ENCODE data around the gene SOX5.
"Not testable (repeated sequence)": the region's sequence is repeated elsewhere in the genome, so short reads cannot be mapped to it uniquely, and the experiment has no call there.

Gene SOX5

DNA sequence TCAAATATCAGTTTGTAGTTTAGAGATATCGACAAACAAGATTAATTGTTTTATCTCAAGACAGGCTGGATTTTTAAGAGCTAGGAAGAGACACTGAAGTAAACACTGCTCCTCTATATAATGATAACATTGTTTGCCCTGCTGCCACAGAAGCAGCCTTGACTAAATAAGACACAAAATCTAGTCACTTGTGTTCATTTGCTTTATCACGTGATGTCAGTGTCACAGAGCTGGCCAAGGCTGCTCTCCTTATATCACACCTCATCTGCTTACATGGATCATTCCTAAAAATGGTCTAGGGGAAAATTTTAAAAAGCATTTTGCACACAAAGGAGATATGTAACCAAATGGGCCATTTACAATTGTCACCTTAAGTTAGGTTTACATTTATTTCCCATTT, 64.1 kb downstream of the SOX5 start:
- TF ChIP-seq, protein P1, sequence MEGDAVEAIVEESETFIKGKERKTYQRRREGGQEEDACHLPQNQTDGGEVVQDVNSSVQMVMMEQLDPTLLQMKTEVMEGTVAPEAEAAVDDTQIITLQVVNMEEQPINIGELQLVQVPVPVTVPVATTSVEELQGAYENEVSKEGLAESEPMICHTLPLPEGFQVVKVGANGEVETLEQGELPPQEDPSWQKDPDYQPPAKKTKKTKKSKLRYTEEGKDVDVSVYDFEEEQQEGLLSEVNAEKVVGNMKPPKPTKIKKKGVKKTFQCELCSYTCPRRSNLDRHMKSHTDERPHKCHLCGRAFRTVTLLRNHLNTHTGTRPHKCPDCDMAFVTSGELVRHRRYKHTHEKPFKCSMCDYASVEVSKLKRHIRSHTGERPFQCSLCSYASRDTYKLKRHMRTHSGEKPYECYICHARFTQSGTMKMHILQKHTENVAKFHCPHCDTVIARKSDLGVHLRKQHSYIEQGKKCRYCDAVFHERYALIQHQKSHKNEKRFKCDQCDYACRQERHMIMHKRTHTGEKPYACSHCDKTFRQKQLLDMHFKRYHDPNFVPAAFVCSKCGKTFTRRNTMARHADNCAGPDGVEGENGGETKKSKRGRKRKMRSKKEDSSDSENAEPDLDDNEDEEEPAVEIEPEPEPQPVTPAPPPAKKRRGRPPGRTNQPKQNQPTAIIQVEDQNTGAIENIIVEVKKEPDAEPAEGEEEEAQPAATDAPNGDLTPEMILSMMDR (IDR thresholded peaks at IDR 0.05; ENCODE audit: low read depth, low read length), result no peak
- no peak for DNase-seq (ENCODE audit: low read depth in 2 of 2)

DNA sequence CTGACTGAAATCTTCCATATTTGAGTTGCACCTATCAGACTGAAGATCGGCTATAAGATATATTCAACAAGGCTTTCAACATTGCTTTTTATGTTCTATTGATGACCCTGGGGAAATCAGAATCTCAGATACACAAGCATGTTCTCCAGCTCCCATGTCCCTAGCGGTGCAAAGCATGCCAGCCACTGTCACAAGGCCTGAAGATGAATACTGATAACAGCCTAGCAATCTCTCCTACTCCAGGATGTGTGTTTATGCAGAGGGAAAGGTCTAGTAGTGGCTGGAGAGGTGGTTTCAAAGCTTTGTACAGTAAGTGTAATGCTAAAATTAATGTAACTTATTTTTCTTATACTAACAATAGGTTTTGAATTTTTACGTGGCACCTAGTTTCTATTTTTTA, 64.6 kb downstream of the SOX5 start:
- TF ChIP-seq, protein P1 (IDR thresholded peaks at IDR 0.05; ENCODE audit: low read depth, low read length), result no peak
- H3K4me3 ChIP-seq (replicated peaks in 1 of 2; ENCODE audit: low read depth in 2 of 2, low read length in 2 of 2), result no peak overlapping the region
- DNase-seq (ENCODE audit: low read depth in 2 of 2), result no peak

More for the DNA sequence above, 64.1 kb downstream of the SOX5 start:
- no peak overlapping the region for H3K4me3 ChIP-seq (replicated peaks in 1 of 2; ENCODE audit: low read depth in 2 of 2, low read length in 2 of 2)

DNA sequence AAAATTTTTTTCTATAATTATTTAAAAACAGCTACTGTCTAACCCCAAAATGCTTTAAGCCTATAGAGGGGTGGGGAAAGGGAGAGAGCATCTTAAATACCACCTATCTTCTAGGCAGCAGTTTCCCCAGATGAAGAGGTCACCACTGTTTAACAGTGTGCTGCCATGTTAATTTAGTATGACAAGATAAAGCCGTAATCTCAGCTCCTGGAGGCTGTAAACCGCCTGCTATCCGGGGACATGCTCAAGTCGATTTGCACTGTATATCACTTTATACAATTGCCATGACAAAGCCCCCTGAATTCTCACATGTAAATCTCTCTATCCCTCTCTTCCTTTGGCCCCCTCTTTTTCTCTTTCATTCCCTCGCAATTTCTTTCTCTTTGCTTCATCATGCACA, 68.5 kb downstream of the SOX5 start:
- no peak overlapping the region for H3K4me3 ChIP-seq (replicated peaks in 1 of 2; ENCODE audit: low read depth in 2 of 2, low read length in 2 of 2)
- TF ChIP-seq, protein P1 (IDR thresholded peaks at IDR 0.05; ENCODE audit: low read depth, low read length), result no peak
- no peak for DNase-seq (ENCODE audit: low read depth in 2 of 2)

DNA sequence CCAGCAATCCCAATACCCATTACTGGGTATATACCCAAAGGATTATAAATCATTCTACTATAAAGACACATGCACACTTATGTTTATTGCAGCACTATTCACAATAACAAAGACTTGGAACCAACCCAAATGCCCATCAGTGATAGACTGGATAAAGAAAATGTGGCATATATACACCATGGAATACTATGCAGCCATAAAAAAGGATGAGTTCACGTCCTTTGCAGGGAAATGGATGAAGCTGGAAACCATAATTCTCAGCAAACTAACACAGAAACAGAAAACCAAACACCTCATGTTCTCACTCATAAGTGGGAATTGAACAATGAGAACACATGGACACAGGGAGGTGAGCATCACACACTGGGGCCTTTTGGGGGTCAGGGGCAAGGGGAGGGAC, 72.9 kb downstream of the SOX5 start:
- not testable (repeated sequence) for H3K4me3 ChIP-seq (replicated peaks in 1 of 2; ENCODE audit: low read depth in 2 of 2, low read length in 2 of 2); DNase-seq (ENCODE audit: low read depth in 2 of 2)

DNA sequence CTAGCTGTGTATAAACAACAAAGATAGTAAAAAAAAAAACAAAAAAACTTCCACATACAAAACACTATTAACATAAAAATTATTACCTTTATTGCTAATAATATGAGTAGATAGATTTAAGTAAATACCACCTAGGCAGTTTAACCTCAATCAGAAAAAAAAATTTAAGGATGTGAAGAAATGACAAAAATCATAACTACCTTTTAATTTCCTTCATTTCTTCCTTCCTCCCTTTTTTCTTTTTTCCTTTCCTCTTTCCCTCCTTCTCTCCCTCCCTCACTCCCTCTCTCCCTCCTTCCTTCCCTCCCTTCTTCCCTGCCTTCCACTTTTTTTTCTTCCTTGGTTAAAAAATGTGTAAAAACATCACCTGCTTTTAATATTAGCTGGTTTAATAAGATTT, 81.7 kb downstream of the SOX5 start:
- no peak overlapping the region for H3K4me3 ChIP-seq (replicated peaks in 1 of 2; ENCODE audit: low read depth in 2 of 2, low read length in 2 of 2)
- TF ChIP-seq, protein P1 (IDR thresholded peaks at IDR 0.05; ENCODE audit: low read depth, low read length), result no peak
- DNase-seq (ENCODE audit: low read depth in 2 of 2), result no peak

DNA sequence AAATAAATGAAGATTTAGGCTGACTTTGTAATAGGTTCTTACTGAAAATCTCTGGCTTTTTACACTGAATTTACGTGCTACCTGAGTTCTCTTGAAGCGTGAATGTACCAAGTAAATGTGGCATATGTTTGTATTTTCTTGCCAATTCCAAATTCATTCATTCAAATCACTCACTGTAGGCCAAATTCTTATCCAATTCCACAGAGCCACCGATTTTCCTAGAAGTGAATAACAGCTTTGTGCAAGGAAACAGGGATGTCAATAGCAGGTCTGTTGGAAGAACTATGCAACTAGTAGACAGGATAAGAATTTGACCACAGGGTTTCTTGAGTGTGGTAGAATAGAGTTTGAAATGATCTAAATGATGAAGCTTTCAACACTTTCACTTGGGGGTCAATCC, 86.8 kb downstream of the SOX5 start:
- TF ChIP-seq, protein P1 (IDR thresholded peaks at IDR 0.05; ENCODE audit: low read depth, low read length), result no peak
- DNase-seq (ENCODE audit: low read depth in 2 of 2), result no peak
- H3K4me3 ChIP-seq (replicated peaks in 1 of 2; ENCODE audit: low read depth in 2 of 2, low read length in 2 of 2), result no peak overlapping the region

DNA sequence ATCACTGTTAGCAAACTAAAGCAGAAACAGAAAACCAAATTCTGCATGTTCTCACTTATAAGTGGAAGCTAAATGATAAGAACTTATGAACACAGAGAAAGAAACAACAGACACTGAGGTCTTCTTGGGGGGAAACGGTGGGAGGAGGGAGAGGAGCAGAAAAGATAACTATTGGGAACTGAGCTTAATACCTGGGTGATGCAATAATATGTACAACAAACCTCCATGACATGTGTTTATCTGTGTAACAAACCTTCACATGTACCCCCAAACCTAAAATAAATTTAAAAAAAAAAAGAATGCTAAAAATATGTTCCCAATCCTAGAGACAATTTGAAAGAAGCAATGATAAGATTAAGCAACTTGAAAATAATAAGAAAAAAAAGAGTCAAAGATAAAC, 89.5 kb downstream of the SOX5 start:
- no peak overlapping the region for H3K4me3 ChIP-seq (replicated peaks in 1 of 2; ENCODE audit: low read depth in 2 of 2, low read length in 2 of 2)
- no peak for DNase-seq (ENCODE audit: low read depth in 2 of 2)
- TF ChIP-seq, protein P1 (IDR thresholded peaks at IDR 0.05; ENCODE audit: low read depth, low read length), result no peak
